Limb (tissue), 2 donors: ENCODE results near the gene IFIH1.

Experiments
- DNase-seq, 2 donors: peaks; one replicate each; pipeline ENCODE4 v3.0.0-alpha.2; 2016; ENCODE audit errors: extremely low spot score in 2 of 2

IFIH1 gene

GRCh38 chr2:162258686-162259085 is 59.8 kb downstream of the IFIH1 start:
- DNase-seq: no peak

- no peak for DNase-seq
These were observed 60.3 kb downstream of the IFIH1 start for GRCh38 chr2:162258169-162258568.

- DNase-seq: no peak
These were observed 61.1 kb downstream of the IFIH1 start for GRCh38 chr2:162257425-162257824.

GRCh38 chr2:162256591-162256991 is 61.9 kb downstream of the IFIH1 start:
- DNase-seq: peak in 1 of 2 donors; percentile 55

GRCh38 chr2:162254236-162254871 is 64.1 kb downstream of the IFIH1 start:
- DNase-seq: no peak

GRCh38 chr2:162253435-162253834 is 65.0 kb downstream of the IFIH1 start:
- no peak for DNase-seq

- DNase-seq: no peak
These were observed 66.3 kb downstream of the IFIH1 start for GRCh38 chr2:162252153-162252552.

- no peak for DNase-seq
These were observed 72.7 kb downstream of the IFIH1 start for GRCh38 chr2:162245781-162246180.

GRCh38 chr2:162245061-162245460 is 73.4 kb downstream of the IFIH1 start:
- no peak for DNase-seq

GRCh38 chr2:162244541-162245031 is 73.9 kb downstream of the IFIH1 start:
- no peak for DNase-seq

GRCh38 chr2:162243715-162244114 is 74.8 kb downstream of the IFIH1 start:
- no peak for DNase-seq

GRCh38 chr2:162243294-162243693 is 75.2 kb downstream of the IFIH1 start, which contains the start of gene FAP:
FAP (minus strand) TSS chr2:162243445; CDS start chr2:162243327, 118 bp downstream.
- DNase-seq: peak in 1 of 2 donors; percentile 89

GRCh38 chr2:162242586-162243280 is 75.8 kb downstream of the IFIH1 start:
- DNase-seq: no peak

- DNase-seq: no peak
These were observed 76.9 kb downstream of the IFIH1 start for GRCh38 chr2:162241571-162241970.

- no peak for DNase-seq
These were observed 83.6 kb downstream of the IFIH1 start for GRCh38 chr2:162234620-162235462.

- no peak for DNase-seq
These were observed 85.3 kb downstream of the IFIH1 start for GRCh38 chr2:162233197-162233596.

GRCh38 chr2:162232671-162233070 is 85.8 kb downstream of the IFIH1 start:
- no peak for DNase-seq

- no peak for DNase-seq
These were observed 86.5 kb downstream of the IFIH1 start for GRCh38 chr2:162232027-162232426.

- DNase-seq: no peak
These were observed 87.7 kb downstream of the IFIH1 start for GRCh38 chr2:162230761-162231160.

GRCh38 chr2:162226836-162227235 is 91.6 kb downstream of the IFIH1 start:
- DNase-seq: no peak

- peak in 1 of 2 donors; percentile 53 for DNase-seq
These were observed 97.4 kb downstream of the IFIH1 start for GRCh38 chr2:162221064-162221463.

GRCh38 chr2:162220368-162220767 is 98.1 kb downstream of the IFIH1 start:
- DNase-seq: peak in 1 of 2 donors; percentile 60
